Effector memory CD8-positive, alpha-beta T cell (primary cell): Measurements from ENCODE around the gene CS.

Source experiments
- ATAC-seq: fragments of 150-1000 bp; cut with Tn5 transposase; replicated peaks from 2 replicates; pipeline ENCODE4 v1.10.0; 2021; ENCODE audit warnings: mild to moderate bottlenecking, moderate library complexity
- DNase-seq, 3 experiments: peaks; one replicate each; pipeline ENCODE4 v3.0.0; 2021
- H3K27ac Mint-ChIP-seq, 2 donors: one replicate each; pipeline ENCODE4 v1.8.0; 2022; ENCODE audit warnings: mild to moderate bottlenecking in 2 of 2, mixed read lengths in 2 of 2, moderate library complexity in 2 of 2
- H3K27me3 Mint-ChIP-seq, 2 donors: one replicate each; pipeline ENCODE4 v1.8.0; 2022; ENCODE audit warnings: mixed read lengths in 2 of 2
- H3K36me3 Mint-ChIP-seq: one replicate; pipeline ENCODE4 v1.8.0; 2022; ENCODE audit warnings: mild to moderate bottlenecking, moderate library complexity, mixed read lengths; ENCODE audit not compliant: insufficient read depth
- H3K4me1 Mint-ChIP-seq, 2 donors: one replicate each; pipeline ENCODE4 v1.8.0; 2022; ENCODE audit warnings: low read depth in 2 of 2, mixed read lengths in 2 of 2
- H3K4me3 Mint-ChIP-seq, 2 donors: one replicate each; pipeline ENCODE4 v1.8.0; 2022; ENCODE audit warnings: mild to moderate bottlenecking in 2 of 2, mixed read lengths in 2 of 2, moderate library complexity in 2 of 2
- H3K9me3 Mint-ChIP-seq, 2 donors: one replicate each; pipeline ENCODE4 v1.8.0; 2022; ENCODE audit warnings: mixed read lengths in 2 of 2

Gene CS

DNA sequence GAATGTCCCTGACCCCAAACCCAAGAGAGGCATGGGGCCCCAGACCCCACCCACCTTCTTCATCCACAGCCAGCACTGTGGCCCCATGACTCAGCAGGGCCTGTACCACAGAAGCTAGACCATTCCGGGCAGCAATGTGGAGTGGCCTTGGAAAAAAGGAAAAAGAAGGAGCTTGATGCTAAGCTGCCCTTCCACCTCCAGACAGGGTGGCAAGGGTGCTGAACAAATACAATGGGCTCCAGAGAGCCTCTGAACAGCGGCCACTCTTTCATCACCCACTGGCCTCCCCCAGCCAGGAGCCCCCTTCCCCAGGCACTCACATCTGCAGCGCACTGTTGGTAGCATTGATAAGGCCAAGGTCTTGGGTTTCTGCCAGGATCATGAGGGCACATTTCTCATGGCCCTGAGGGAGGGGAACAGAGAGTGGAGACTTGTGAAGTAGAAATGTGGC is 56.4 kb downstream of the CS start:
- H3K27me3 Mint-ChIP-seq: no peaks in the 10 kb centered on the region
- no peak for ATAC-seq
- H3K27ac Mint-ChIP-seq: no peak overlapping the region
- H3K36me3 Mint-ChIP-seq: peaks cover 51% of the 10 kb centered on the region
- no peak overlapping the region for H3K4me3 Mint-ChIP-seq
- peaks cover 0 to 1% of the 10 kb centered on the region in 2 donors for H3K4me1 Mint-ChIP-seq
- no peak for DNase-seq
- no peaks in the 10 kb centered on the region for H3K9me3 Mint-ChIP-seq

- Mint-ChIP-seq H3K4me1 (peaks cover 0 to 1% of the 10 kb centered on the region in 2 donors), H3K4me3 (no peak overlapping the region), H3K9me3 (no peaks in the 10 kb centered on the region), H3K36me3 (peaks cover 48% of the 10 kb centered on the region), H3K27me3 (no peaks in the 10 kb centered on the region), H3K27ac (no peak overlapping the region)
- DNase-seq (no peak), ATAC-seq (no peak)
These were observed 57.1 kb downstream of the CS start for GRCh38 chr12:56242986-56243385.

- no peak for DNase-seq
- no peaks in the 10 kb centered on the region for H3K9me3 Mint-ChIP-seq
- no peaks in the 10 kb centered on the region for H3K27me3 Mint-ChIP-seq
- H3K36me3 Mint-ChIP-seq: peaks cover 40% of the 10 kb centered on the region
- ATAC-seq: no peak
- H3K4me3 Mint-ChIP-seq: no peak overlapping the region
- peak overlapping the region; percentile 42 to 76 for H3K27ac Mint-ChIP-seq
- H3K4me1 Mint-ChIP-seq: peaks cover 0 to 2% of the 10 kb centered on the region in 2 donors
These were observed 58.5 kb downstream of the CS start for GRCh38 chr12:56241424-56242303.

- H3K4me1 Mint-ChIP-seq: peaks cover 0 to 9% of the 10 kb centered on the region in 2 donors
- no peak overlapping the region for H3K27ac Mint-ChIP-seq
- DNase-seq (no peak), ATAC-seq (no peak)
- no peaks in the 10 kb centered on the region for H3K9me3 Mint-ChIP-seq
- H3K36me3 Mint-ChIP-seq: peaks cover 23% of the 10 kb centered on the region
- no peaks in the 10 kb centered on the region for H3K27me3 Mint-ChIP-seq
- no peak overlapping the region for H3K4me3 Mint-ChIP-seq
These were observed 62.6 kb downstream of the CS start for GRCh38 chr12:56237552-56237951.

DNA sequence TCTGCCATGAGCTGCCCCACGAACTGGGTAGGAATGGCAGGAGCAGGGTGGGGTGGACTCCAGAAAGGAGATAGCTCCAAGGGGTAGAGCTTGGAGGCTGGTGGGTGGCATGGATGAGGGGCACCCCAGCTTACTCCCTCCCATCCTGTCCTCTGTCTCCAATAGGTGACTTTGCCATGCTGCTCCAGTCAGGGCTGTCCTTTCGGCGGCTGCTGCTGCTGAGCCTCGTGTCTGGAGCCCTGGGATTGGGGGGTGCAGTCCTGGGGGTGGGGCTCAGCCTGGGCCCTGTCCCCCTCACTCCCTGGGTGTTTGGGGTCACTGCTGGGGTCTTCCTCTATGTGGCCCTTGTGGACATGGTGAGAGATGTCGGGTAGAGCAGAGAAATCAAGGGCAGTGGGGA is 63.1 kb downstream of the CS start:
- H3K4me1 Mint-ChIP-seq: peaks cover 0 to 9% of the 10 kb centered on the region in 2 donors
- H3K9me3 Mint-ChIP-seq: no peaks in the 10 kb centered on the region
- DNase-seq (no peak), ATAC-seq (no peak)
- H3K36me3 Mint-ChIP-seq: peaks cover 17% of the 10 kb centered on the region
- no peaks in the 10 kb centered on the region for H3K27me3 Mint-ChIP-seq
- H3K27ac Mint-ChIP-seq: peak overlapping the region in 1 of 2 donors; percentile 85
- H3K4me3 Mint-ChIP-seq: no peak overlapping the region

DNA sequence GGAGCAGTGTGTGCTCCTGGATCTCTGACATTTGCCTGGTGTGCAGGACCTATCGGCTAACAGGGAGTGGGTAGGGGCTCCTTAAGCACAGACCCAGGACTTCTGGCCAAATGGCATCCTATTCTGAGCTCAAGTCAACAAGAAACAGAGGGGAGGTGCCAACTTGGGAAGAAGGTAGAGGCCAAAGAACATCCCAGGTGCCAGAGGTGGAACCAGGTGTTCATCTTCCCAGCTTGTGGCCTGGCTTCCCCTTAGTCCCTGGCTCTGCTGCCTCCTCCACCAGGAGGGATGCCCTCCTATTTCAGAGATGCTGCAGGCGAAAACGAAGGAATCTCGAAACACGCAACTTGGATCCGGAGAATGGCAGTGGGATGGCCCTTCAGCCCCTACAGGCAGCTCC is 64.0 kb downstream of the CS start:
- Mint-ChIP-seq H3K4me3 (no peak overlapping the region), H3K36me3 (peaks cover 12% of the 10 kb centered on the region), H3K9me3 (no peaks in the 10 kb centered on the region), H3K4me1 (peaks cover 0 to 9% of the 10 kb centered on the region in 2 donors), H3K27ac (peak overlapping the region in 1 of 2 donors; percentile 85), H3K27me3 (no peaks in the 10 kb centered on the region)
- DNase-seq (no peak), ATAC-seq (no peak)

- Mint-ChIP-seq H3K27ac (peak overlapping the region; percentile 22 to 77), H3K4me3 (no peak overlapping the region), H3K27me3 (no peaks in the 10 kb centered on the region), H3K36me3 (peaks cover 6% of the 10 kb centered on the region), H3K9me3 (no peaks in the 10 kb centered on the region), H3K4me1 (peaks cover 0 to 8% of the 10 kb centered on the region in 2 donors)
- DNase-seq: no peak
- ATAC-seq: no peak
These were observed 65.2 kb downstream of the CS start for GRCh38 chr12:56234746-56235436.

- Mint-ChIP-seq H3K4me3 (no peak overlapping the region), H3K4me1 (peaks cover 2 to 5% of the 10 kb centered on the region in 2 donors), H3K27me3 (no peaks in the 10 kb centered on the region), H3K9me3 (no peaks in the 10 kb centered on the region), H3K36me3 (peaks cover 2% of the 10 kb centered on the region), H3K27ac (peak overlapping the region in 1 of 2 donors; percentile 7)
- DNase-seq (no peak), ATAC-seq (no peak)
These were observed 68.9 kb downstream of the CS start for GRCh38 chr12:56231184-56231582.

- Mint-ChIP-seq H3K4me3 (no peak overlapping the region), H3K36me3 (no peaks in the 10 kb centered on the region), H3K27ac (peak overlapping the region in 1 of 2 donors; percentile 42), H3K27me3 (no peaks in the 10 kb centered on the region), H3K4me1 (peaks cover 4 to 7% of the 10 kb centered on the region in 2 donors), H3K9me3 (no peaks in the 10 kb centered on the region)
- no peak for DNase-seq
- no peak for ATAC-seq
These were observed 69.5 kb downstream of the CS start for GRCh38 chr12:56230432-56231183.

DNA sequence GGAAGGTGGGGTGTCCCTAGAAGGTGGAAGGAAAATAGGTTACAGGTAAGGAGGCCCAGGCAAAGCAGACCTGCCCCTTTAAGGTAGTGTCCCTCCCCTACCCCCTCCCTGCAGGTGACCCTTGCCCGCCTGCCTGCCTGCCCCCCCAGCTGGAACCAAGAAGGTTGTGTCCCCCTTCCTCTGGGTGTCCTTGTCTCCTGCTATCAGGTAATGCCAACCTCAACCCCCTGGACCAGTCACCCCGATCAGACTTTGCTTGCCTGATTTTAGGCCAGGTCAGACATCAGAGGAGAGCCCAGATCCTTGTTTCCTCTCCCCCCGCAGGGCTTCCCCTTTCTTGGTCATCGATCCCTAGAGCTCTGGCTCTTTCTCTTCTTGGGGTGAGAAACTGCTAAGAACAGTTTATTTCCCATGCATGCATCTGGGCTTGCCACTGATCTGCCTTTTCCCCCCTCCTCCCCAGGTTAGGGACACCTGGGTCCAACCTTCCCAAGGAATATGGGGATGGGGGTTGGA is 70.2 kb downstream of the CS start, which contains the start of gene SLC39A5:
TSS of gene SLC39A5 (plus strand) at position 136 of the 516 bp plus-strand sequence. CDS start 1,224 bp downstream, outside the sequence.
- no peak for DNase-seq
- Mint-ChIP-seq H3K4me1 (peaks cover 10 to 11% of the 10 kb centered on the region in 2 donors), H3K27me3 (no peaks in the 10 kb centered on the region), H3K27ac (peak within 1 kb of the TSS in 1 of 2 donors; percentile 42), H3K36me3 (no peaks in the 10 kb centered on the region), H3K4me3 (no peak within 1 kb of the TSS), H3K9me3 (no peaks in the 10 kb centered on the region)
- no peak for ATAC-seq

DNA sequence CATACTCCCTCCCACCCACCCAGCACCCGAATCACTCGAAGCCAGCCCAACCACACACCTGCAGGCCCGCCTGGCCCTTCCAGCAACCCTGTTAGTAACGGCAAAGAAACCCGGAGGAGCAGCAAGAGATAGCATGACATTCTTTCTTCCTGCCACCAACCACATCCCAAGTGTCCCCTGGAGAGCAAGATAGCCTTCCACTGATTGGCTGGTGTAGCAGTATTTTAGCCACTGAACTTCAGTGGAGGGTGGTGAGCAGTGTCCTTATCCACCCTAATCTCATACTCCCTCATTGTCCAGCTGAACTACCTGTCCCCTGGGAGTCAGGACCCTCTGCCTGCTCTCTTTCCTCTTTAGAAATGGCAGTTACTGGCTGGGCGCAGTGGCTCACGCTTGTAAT is 71.0 kb downstream of the CS start:
- H3K4me1 Mint-ChIP-seq: peaks cover 16 to 18% of the 10 kb centered on the region in 2 donors
- H3K27me3 Mint-ChIP-seq: no peaks in the 10 kb centered on the region
- no peak for ATAC-seq
- peaks cover 3% of the 10 kb centered on the region for H3K36me3 Mint-ChIP-seq
- no peak for DNase-seq
- no peaks in the 10 kb centered on the region for H3K9me3 Mint-ChIP-seq
- no peak overlapping the region for H3K27ac Mint-ChIP-seq
- no peak overlapping the region for H3K4me3 Mint-ChIP-seq

DNA sequence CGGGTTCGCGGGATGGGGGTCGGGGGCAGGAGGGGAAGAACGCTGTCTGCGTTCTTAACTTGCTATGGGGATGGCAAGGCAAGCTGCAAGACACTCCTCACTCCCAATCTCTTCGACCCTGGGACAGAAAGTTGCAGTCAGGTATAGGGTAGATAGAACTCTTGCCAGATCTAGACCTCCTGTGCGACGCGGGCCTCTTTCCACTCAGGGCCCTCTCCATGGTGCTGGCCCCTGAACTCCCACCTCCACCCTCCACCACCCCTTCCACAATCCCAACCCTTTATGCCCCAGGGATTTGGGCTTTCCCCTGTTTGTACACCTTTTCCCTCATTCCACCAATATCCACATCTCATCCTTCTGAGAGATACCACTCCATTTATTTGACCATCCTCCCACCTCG is 75.2 kb downstream of the CS start:
- peak overlapping the region; percentile 100 for H3K27ac Mint-ChIP-seq
- H3K27me3 Mint-ChIP-seq: no peaks in the 10 kb centered on the region
- H3K36me3 Mint-ChIP-seq: peaks cover 24% of the 10 kb centered on the region
- H3K9me3 Mint-ChIP-seq: no peaks in the 10 kb centered on the region
- DNase-seq (no peak), ATAC-seq (no peak)
- peak overlapping the region; percentile 99 to 100 for H3K4me3 Mint-ChIP-seq
- H3K4me1 Mint-ChIP-seq: peaks cover 42 to 50% of the 10 kb centered on the region in 2 donors
